NCI-H82 treated with DMSO at 0.1 percent for 48 hours (cell line): ENCODE measurements around the gene PLCG2.

Experiments
- DNase-seq: peaks from one replicate; lab custom pipeline; 2025; ENCODE audit not compliant: unreplicated experiment; lab: John Stamatoyannopoulos, UW

The PLCG2 gene

DNA sequence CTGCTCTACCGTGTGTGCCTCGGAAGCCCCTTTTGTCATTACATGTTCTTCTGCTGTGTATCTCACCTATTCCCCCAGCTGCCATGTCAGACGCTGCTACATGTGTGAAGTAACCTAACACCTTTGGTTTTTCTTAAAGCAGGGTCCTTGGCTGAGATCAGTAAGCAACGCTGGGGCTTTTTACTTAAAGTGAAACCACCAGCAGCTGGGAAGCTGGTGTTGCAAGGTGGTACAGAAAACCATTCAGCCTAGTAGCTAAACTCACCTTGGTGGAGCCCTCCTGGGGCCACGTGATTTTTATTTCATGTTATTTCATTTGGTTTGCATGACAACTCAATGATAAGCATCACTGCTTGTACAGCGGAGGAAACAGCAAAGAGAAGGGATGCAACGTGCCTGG is 62.6 kb downstream of the PLCG2 start:
- DNase-seq: no peak

DNA sequence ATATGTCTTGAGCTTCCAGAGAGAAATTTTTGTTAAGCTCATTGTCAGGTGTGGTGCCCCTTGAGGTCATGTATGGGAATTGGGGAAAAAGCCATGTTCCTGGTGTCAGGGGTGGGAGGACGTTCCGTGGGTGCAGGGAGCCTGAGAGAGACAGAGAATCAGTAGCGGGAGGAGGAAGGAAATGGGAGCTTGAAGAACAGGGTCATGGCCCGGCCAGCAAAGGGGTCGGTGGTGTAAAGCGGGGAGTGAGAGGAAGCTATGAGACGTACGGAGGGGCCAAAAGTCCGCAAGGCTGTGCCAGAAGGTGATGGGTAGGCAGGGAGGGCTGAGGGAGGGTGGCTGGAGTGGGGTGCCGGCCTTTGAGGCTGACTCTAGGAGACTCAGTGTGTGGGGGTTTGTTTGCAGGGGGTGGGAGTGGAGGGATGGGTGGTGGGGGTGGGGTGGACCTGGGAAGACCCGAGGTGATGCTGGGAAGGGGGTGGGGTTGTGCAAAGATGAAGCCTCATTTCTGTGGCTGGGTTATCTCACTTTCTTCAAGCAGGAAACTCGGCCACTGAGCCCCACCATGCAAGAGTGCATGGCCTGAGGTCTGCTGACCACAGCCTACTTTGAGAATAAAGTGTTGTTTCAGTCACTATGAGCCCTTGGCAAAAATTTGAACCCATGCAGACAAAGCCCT is 63.6 kb downstream of the PLCG2 start:
- DNase-seq: no peak

DNA sequence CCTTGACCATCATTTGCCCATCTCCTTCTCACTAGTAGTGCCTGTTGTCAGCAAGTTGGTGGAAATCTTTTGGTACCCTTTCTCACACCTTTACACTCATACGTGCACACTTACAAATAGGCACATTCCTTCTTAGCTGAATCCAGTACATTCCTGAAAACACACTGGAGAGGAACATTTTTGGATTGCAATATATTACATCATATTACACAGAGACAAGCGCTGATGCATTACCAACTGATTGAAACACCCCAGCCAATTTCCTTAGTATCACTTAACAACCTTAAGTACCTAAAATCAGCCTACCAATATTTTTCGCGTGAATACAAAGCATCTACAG is 64.1 kb downstream of the PLCG2 start:
- DNase-seq: no peak

DNA sequence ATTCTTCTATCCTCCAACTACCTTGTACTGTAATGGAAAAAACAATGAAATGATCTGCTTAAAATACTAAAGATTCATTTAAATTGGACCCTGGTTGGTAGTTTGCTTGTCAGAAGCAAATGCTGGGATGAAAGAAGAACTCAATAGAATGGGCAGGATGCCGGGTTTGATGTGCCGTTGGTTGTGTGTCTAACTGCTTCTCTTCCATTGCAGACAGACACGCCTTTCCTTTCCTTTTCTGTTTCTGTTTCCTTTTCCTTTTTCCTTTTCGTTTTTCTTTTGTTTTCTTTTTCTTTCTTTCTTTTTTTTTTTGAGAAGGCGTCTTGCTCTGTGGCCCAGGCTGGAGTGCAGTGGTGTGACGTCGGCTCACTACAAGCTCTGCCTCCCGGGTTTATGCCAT is 64.6 kb downstream of the PLCG2 start:
- DNase-seq: no peak

DNA sequence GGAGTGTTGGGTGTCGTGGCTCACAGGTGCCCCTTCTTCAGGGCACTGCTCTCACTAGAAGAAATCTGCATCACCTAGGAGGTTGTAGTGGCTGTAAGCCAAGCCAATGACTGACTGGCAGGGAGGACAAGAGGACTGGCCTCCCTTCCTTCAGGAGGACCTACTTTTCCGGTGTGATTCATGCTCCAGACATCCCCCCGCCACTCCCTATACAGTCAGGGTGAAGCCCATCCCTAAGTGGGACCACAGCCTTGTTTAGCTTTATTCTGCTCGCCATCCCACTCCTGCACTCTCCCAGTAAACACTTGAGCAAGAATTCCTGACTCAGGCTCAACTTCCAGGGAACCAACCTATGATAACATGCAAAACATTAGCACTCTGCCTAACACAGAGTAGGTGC is 67.0 kb downstream of the PLCG2 start:
- no peak for DNase-seq

DNA sequence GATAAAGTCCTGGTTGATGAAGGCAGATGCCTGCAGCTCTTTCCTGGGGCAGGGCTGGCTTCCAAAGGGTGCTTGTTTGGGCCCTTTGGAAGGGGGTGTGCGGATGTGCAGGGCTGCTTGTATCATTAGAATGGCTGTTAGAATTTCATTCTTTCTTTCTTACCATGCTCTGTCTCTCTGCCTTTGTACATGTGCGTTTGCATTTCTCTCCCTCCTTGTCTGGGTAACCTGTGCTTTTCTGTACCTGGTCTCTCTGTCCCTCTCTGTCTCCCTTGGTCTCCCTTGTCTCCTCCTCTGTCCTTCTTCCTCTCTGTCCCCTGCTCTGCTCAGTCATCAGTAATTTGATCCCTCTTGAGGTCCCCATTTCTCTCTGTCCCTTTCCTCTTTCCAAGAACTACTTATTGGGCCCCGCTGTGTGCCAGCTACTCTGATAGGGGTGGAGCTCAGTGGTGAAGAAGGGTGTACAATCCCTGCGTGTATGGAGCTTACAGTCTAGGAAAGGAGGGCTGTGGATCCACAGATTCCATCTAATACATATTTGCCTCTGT is 69.3 kb downstream of the PLCG2 start:
- no peak for DNase-seq

DNA sequence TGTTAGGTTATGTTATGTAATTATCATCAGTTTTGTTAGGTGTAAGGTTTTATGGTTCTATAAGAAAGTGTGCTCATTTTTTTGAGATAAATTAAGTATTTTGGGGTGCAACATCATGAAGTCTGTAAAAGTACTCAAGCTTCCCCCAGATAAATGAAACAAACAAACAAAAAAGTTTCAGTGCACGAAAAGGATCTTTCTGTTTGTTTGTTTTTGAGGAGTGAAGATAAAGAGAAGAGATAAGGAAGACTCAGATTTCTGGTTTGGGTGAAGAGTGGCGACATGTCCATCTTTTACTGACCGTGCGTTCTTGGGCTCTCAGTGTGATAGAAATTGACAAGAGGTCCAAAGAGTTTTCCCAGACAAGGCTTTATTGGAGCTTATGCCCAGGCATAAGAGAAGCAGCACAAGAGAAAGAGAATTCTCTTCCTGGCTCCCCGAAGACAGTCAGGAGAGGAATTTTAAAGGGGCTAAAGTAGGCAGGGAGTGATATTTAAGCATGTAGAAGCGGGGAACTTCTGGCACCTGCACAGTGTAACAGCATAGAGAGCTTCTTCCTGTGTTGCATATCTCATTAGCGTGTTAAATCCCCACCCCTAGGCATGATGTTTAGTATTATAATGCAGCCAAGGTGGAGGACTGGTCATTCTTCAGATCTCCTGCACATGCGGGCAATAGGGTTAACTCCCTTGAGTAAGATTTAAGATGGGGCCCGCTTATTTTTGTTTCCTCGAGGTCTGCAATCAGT is 71.3 kb downstream of the PLCG2 start:
- no peak for DNase-seq

DNA sequence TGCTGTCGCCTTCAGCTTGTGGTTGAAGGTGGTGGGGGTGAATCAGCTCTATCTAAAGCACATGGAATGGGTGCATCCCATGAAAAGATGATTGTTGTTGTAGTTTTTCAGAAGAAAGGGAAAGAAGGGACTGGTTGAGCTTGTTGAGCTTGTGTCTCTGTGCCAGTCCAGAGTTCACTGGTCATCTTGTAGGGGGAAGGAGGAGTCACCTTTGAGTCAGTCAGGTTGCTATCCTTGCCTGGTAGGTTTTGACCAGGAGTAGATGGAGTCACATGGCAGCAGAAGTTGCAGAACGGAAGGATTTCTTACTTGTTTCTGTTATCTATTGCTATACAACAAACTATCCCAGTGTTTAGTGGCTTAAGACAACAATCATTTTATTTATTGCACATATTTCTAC is 73.3 kb downstream of the PLCG2 start:
- no peak for DNase-seq

DNA sequence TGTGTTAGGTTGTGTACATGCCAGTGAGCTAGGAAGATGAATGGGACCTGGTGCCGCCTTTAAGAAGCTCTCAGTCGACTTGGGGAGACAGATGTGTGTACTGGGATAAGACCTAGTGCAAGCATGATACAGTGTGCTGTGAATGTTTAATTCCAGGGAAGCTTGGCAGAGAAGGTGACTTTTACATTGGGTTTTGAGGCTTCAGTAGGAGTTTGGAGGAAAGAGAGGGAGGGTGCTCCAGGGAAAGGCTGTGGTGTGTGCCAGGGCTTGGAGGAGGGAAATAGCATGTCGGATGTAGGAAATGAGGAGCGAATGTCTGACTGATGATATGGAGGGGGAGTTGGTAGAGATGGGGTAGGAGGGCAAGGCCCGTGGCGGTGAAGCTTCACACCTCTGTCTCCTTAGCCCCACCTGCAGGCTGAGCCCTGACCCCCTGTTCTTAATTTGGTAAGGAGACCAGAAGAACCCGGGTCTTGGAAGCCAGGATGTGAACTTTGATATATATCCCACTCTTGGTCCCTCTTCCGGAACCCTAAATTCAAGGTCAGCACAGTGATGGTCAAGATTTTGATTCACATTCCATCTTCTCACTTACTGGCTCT is 76.6 kb downstream of the PLCG2 start:
- no peak for DNase-seq

DNA sequence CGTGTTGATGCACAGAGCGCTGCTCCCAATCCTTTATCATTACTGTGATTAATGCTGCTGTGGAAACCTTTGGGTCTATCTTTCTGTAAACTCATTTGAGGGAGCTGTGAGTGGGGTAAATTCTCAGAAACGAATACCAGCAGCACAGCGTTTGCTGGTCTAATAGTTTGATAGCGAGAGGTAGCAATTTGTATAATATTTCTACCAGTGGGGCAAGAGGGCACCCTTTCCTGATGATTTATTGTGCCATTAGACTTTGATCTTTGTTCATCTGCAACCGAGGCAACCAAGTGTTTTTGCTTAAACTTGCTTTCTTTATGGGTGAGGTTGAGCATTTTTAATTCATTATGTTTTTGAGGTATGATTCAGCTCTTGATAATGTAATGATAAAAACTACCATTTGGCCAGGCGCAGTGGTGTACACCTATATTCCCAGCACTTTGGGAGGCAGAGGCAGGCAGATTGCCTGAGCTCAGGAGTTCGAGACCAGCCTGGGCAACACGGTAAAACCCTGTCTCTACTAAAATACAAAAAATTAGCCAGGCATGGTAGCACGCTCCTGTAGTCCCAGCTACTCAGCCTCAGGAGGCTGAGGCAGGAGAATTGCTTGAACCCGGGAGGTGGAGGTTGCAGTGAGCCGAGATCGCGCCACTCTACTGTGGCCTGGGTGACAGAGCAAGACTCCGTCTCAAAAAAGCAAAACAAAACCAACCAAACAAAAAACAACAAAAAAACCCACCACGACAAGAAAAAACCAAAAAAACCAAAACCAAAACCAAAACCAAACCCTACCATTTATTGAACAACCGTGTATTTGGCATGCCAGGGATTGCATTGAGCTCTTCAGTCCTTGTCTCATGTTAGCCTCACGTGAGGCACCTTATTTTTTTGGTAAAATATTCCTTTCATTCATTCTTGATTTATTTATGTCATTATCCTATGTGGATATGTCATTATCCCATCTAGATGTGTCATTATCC is 81.5 kb downstream of the PLCG2 start:
- DNase-seq: no peak

DNA sequence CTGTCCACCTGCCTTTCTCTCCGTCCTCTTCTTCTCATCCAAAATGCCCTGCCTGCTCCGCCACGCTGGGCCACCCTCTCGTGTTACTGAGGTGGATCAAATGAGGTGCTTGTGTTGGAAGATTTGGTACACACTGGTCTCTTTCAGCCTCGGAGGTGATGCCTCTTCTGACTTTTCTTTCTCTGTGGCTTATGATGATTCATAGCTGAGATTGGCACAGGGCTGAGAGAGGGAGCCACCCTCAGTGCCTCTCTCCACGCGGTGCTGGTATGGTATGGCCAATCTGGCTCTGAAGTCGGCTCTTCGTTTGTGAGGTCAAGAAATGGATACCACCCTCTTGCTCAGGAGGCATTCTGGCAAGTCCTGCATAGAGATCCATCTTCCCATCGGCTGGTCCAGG is 82.4 kb downstream of the PLCG2 start:
- DNase-seq: no peak

DNA sequence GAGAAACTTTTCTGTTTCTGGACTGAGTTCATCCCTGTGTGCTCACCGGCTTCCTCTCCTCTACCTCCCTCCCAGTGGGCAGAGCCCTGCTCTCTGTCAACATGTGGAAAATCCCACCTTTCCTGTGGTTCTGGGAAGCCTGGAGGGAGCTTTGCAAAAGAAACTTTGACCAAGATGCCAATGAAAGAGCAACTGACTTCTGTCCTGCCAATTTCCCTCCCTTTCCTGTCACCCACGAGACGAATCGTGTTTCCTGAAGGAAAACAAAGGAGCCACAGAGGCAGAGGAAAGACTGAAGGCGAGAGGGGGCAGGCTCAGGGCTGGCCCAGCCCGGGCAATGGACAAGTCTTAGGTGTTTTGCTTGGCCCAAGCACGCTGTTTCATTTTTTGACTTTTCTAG is 82.8 kb downstream of the PLCG2 start:
- DNase-seq: no peak

DNA sequence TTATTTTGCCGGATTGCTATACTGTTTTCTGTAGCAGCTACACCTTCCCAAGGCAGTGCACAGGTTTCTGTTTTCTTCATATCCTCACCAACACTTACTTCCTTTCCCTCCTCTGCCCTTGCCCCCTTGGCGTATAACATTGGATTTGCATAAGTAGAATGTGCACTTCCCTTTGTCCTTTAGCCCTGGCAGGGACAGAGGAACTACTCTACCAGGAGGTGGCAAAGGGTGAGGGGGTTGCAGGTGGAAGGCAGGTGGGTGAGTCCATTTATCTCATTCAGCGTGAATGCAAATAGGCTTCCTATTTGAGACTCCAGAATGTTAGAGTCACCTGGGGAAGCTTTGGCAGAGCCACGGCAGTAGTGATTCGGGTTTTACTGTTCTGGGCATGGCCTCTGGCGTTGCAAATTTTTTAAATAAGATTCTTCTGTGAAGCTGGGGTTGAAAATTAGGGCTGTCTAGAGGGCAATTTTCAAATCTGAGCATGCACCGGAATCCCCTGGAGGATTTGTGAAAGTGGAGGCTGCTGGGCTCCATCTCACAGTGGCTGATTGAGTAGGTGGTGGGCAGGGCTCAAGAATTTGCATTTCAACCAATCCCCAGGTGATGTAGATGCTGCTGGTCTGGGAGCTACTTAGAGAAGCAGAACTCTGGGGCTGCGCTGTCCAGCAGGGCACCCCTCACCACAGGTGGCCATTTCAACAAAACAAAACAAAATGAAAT is 84.7 kb downstream of the PLCG2 start:
- DNase-seq: no peak

DNA sequence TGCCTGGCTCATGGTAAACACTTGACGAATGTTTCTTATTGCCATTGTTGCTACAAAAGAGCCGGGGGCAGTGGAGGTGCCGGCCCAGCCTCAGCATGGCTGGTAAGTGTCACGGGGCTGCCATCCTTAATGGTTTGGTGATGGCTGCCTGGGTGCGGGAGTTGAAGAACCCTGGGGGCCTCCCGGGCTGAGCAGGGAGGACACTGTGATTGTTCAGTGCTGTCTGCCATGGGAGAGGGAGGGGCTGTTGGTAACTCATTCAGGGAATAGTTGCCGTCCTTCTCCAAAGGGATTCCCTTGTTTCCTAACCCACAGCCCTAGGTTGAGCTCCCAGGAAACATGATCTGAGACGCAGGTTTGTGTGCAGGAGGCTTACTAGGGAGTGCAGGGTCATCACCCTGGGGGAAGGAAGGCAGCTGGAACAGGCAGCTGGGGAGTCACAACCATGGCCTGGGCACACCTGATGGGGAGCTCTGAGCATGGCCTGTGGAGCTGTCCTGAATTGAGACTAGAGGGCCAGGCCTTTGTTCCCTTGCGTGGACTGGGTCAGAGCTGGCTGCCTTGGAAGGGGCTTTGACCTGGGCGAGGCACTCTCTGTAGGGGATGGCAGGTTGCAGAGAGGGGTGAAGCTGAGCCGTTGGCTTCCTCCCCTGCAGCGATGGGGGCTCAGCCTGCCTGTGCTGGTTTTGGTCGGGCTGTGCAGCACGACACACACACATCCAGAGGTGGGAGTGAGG is 85.7 kb downstream of the PLCG2 start:
- no peak for DNase-seq

DNA sequence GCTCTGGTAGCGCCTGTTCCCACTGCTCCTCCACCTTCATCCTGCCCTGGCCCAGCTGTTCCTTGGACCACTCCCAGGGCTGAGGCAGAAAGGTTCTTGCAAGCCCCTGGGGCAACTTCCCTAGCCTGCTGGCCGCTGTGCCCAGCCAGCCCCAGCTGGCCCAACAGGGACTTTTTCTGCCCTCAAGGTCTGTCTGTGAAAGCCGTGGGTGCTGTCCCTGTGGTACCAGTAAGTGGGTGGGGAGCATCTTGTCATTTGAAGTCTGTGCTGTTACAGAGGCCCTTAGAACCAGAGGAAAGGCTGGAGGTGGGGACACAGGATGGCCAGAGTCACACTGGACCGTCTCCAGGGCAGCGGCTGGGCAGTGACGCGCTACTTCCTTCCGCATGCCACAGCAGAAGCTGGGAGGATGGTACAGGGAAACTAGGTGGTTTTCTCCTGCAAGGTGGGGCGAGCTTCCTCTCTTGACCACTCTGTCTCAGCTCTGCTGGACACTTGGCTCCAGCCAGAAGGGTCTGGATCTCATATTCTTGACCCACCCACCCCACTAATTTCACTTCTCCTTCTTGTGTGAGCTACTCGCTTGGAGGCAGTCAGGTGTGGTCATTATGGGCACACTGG is 87.8 kb downstream of the PLCG2 start:
- no peak for DNase-seq

DNA sequence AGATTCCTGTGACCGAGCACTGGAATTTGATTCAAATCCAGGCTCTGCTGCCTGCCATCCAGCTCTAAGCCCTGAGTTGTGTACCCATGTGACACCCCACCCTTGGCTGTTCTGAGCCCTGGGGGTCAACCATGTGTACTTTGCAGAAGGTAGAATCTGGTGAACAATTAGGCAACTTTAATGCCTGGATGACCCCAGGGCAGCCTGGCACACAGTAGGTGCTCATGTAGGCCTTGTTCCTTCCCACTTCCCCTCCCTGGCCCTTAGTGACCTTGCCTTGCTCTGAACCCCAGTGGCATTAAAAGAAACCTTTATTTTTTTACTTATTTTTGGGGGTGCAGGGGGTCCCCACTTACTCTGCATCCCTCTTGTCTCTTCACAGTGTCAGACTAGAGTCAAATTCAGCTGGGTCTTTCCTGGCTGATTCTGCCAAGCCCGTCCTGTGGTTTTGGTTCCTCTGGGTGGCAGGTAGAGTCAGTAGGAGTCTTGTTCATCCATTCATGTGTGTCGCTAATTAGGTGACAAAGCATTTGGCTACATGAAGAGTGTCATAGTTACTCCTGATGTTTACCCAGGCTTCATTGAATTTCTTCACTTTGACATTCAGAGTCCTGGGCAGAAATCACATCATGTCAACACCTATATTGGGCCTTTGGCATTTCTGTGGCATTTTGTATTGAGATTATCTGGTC is 89.1 kb downstream of the PLCG2 start:
- no peak for DNase-seq

DNA sequence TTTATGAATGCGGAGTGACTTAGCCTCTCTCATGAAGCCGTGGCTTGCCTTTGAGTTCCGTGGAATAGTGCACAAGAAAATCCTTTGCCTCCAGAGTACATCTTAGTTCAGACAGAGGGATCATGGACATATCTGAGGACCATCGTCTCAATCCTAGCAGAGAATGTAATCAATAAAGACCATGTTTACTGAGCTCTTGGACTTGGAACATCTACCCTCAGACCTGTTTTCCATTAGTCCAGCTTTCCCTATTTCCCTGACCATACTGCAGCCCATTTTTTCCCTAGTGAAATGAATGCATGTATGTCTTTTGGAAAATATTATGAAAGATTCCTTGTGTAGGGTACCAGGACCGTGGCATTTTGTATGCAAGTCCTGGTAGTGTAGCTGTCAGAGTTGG is 90.2 kb downstream of the PLCG2 start:
- no peak for DNase-seq

DNA sequence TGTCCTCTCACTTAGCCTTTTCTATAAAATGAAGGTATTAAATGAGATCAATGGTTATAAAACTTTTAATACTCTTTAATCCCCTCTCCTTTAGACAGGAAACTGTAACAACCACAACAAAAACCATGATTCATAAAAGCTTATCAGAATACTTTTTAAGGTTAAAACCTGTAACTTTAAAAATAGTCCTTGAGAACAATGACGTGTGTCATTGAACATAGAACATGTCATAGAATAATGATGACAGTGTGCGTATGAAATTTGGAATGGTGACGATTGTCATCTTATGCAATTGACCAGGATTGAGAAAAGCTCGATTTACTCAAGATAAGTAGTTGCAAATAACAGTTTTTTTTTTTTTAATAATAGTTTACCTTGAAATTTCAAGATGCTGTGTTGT is 94.1 kb downstream of the PLCG2 start:
- no peak for DNase-seq
